Measurements from ENCODE around the gene FAT2.
"Not testable (repeated sequence)": the region's sequence is repeated elsewhere in the genome, so short reads cannot be mapped to it uniquely, and the experiment has no call there.

Gene FAT2

GRCh38 chr5:151589878-151590570 lies 1.1 kb downstream of the FAT2 start:
- TF ChIP-seq CTCF (IDR thresholded peaks at IDR 0.05; ENCODE audit: low read depth, low read length), result no peak

GRCh38 chr5:151587796-151588555 lies 3.2 kb downstream of the FAT2 start:
- no peak for DNase-seq (ENCODE audit: extremely low read depth, low read depth)
- TF ChIP-seq CTCF (IDR thresholded peaks at IDR 0.05; ENCODE audit: low read depth, low read length), result no peak

More at GRCh38 chr5:151589878-151590570, 1.1 kb downstream of the FAT2 start:
- DNase-seq (ENCODE audit: extremely low read depth, low read depth), result no peak

GRCh38 chr5:151585970-151586369 lies 5.2 kb downstream of the FAT2 start:
- peak; percentile 5 for DNase-seq (ENCODE audit: extremely low read depth, low read depth)
- no peak for TF ChIP-seq CTCF (IDR thresholded peaks at IDR 0.05; ENCODE audit: low read depth, low read length)

GRCh38 chr5:151585344-151585743 lies 5.8 kb downstream of the FAT2 start:
- not testable (repeated sequence) for DNase-seq (ENCODE audit: extremely low read depth, low read depth)

GRCh38 chr5:151584057-151584937 lies 6.8 kb downstream of the FAT2 start:
- no peak for DNase-seq (ENCODE audit: extremely low read depth, low read depth)
- no peak for TF ChIP-seq CTCF (IDR thresholded peaks at IDR 0.05; ENCODE audit: low read depth, low read length)

- no peak for DNase-seq (ENCODE audit: extremely low read depth, low read depth)
- no peak for TF ChIP-seq CTCF (IDR thresholded peaks at IDR 0.05; ENCODE audit: low read depth, low read length)
These were observed 9.1 kb downstream of the FAT2 start for GRCh38 chr5:151581812-151582583.

GRCh38 chr5:151581347-151581746 lies 9.8 kb downstream of the FAT2 start:
- no peak for DNase-seq (ENCODE audit: extremely low read depth, low read depth)
- no peak for TF ChIP-seq CTCF (IDR thresholded peaks at IDR 0.05; ENCODE audit: low read depth, low read length)

All from AG09319 (cell line).